ENCODE results near the gene AJAP1.

DNA sequence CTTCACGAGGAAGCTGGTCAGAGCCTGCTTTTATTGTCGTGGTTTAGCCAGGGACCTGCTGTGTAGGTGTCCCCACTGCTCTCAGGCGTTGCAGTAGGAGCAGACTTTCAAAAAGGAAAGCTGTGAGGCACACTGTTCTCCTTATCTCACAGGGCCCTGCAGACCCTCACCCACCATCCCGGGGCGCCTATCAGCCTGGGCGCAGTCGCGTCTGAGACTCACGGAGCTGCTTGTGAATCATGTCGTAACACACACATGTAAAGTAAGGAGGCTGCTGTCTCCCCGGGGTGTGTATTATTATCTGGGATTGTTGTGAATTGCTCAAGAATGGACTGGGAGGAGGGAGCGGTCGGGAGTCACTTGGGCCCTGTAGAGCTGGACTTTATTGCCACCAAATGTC lies 17.4 kb downstream of the AJAP1 start:
- no peak for TF ChIP-seq POLR2A (IDR thresholded peaks at IDR 0.05; ENCODE audit: low read depth, low read length)
- no peak for TF ChIP-seq RAD51 (IDR thresholded peaks at IDR 0.05)
- no peak for TF ChIP-seq SIN3A (IDR thresholded peaks at IDR 0.05; ENCODE audit: low read depth, low read length)
- TF ChIP-seq, protein P1, sequence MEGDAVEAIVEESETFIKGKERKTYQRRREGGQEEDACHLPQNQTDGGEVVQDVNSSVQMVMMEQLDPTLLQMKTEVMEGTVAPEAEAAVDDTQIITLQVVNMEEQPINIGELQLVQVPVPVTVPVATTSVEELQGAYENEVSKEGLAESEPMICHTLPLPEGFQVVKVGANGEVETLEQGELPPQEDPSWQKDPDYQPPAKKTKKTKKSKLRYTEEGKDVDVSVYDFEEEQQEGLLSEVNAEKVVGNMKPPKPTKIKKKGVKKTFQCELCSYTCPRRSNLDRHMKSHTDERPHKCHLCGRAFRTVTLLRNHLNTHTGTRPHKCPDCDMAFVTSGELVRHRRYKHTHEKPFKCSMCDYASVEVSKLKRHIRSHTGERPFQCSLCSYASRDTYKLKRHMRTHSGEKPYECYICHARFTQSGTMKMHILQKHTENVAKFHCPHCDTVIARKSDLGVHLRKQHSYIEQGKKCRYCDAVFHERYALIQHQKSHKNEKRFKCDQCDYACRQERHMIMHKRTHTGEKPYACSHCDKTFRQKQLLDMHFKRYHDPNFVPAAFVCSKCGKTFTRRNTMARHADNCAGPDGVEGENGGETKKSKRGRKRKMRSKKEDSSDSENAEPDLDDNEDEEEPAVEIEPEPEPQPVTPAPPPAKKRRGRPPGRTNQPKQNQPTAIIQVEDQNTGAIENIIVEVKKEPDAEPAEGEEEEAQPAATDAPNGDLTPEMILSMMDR (IDR thresholded peaks at IDR 0.05 in 2 of 3, conservative IDR thresholded peaks at IDR 0.05 in 1 of 3; ENCODE audit: control insufficient read depth in 2 of 3, extremely low read depth in 1 of 3, insufficient read depth in 1 of 3, low read depth in 3 of 3, low read length in 3 of 3) = no peak
- TF ChIP-seq, protein P2, sequence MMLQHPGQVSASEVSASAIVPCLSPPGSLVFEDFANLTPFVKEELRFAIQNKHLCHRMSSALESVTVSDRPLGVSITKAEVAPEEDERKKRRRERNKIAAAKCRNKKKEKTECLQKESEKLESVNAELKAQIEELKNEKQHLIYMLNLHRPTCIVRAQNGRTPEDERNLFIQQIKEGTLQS (IDR thresholded peaks at IDR 0.05; ENCODE audit: borderline replicate concordance, extremely low read depth, low read depth, low read length) = no peak
- no peak for TF ChIP-seq STAT1 (conservative IDR thresholded peaks at IDR 0.05)
- no peak for TF ChIP-seq BACH1 (IDR thresholded peaks at IDR 0.05; ENCODE audit: borderline replicate concordance)
- TF ChIP-seq MYC (IDR thresholded peaks at IDR 0.05; ENCODE audit: insufficient read depth, insufficient read length, insufficient replicate concordance, low read length, severe bottlenecking) = no peak
- TF ChIP-seq EZH2 (IDR thresholded peaks at IDR 0.05; ENCODE audit: borderline replicate concordance, control insufficient read depth, low read depth, low read length) = no peak
